ENCODE results near the gene MFAP2. TPM values are rescaled to one million over a fixed set of nuclear protein-coding genes. Genes with fewer than 3 reads are reported as not detected.

MFAP2 gene
- total and polyA plus RNA-seq, 2 of the 8 experiments (the other 6 are each of a cell fraction or from before 2014, with no cell fraction given), result 172 to 326 TPM

DNA sequence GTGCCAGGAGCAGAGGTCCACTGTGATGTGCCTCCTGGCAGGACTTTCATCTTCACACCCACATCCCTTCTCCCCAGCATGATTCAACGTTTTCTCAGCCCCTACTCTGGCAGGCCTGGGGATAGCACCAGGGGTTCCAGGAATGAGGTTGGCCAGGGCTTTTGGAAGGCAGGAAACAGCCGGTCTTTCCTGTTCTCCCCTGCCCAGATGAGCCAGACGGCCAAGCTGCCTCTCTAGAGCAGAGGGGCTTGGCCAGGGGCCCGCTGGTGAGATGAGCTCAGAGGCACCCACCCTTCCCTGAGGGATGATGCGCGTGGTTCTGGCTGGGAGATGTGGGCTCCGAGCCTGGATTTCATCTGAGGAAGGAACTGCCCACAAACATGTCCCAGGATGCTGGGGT lies 4.3 kb upstream of the MFAP2 start:
- H4K8ac ChIP-seq (ENCODE audit: extremely low read depth, insufficient read depth, low read length), result no peak overlapping the region
- no peak overlapping the region for H2BK5ac ChIP-seq (ENCODE audit: low read depth, low read length)
- peaks cover 0 to under 1% of the 10 kb centered on the region in 2 experiments; a peak in 1 of 4 replicates for H3K79me2 ChIP-seq (ENCODE audit: control insufficient read depth in 1 of 2, insufficient read depth in 2 of 2, low read length in 2 of 2)
- FAIRE-seq, result no peak
- H3K79me1 ChIP-seq (ENCODE audit: low read depth, low read length), result no peaks in the 10 kb centered on the region
- H3K14ac ChIP-seq (ENCODE audit: insufficient read length), result no peak overlapping the region
- ChIA-PET CTCF (ENCODE audit: partially characterized antibody) (interaction anchor here (0.9 to 14.2 kb wide), 9 partner anchors 18 to 510 kb away, joined by 3 to 267 read pairs (median 3); no protein-coding TSS in a partner anchor), POLR2A (ENCODE audit: partially characterized antibody) (interaction anchor here (1.0 to 2.7 kb wide), 3 partner anchors 8 to 26 kb away, joined by 3 to 9 read pairs (median 5); no protein-coding TSS in a partner anchor)
- no peak overlapping the region for H4K91ac ChIP-seq (replicated peaks; ENCODE audit: insufficient read length, low read length)
- no peak overlapping the region for H3K56ac ChIP-seq (replicated peaks; ENCODE audit: insufficient read length, low read depth, low read length)
- peaks cover 0 to 3% (median 0%) of the 10 kb centered on the region in 4 experiments; a peak in 1 of 7 replicates for H3K27me3 ChIP-seq (replicated peaks in 1 of 4; ENCODE audit: control insufficient read depth in 3 of 4, extremely low read depth in 1 of 4, insufficient read depth in 3 of 4, low read length in 3 of 4)
- no peak overlapping the region for H3K23ac ChIP-seq (ENCODE audit: insufficient read length)
- no peak overlapping the region for H2AFZ ChIP-seq (ENCODE audit: low read length)
- no peak overlapping the region for H2BK12ac ChIP-seq (ENCODE audit: low read depth, low read length)
- no peak overlapping the region for H4K5ac ChIP-seq (ENCODE audit: insufficient read length, low read depth, low read length)
- H3K27ac ChIP-seq (ENCODE audit: low read depth, low read length), result no peak overlapping the region
- TF ChIP-seq SIRT6 (IDR thresholded peaks at IDR 0.05; ENCODE audit: low read length), result no peak
- no peak for TF ChIP-seq TAF7 (optimal IDR thresholded peaks at IDR 0.05; ENCODE audit: borderline replicate concordance, low read depth, low read length)
- no peak for TF ChIP-seq GABPA (IDR thresholded peaks at IDR 0.05; ENCODE audit: borderline replicate concordance, insufficient read depth, low read length)
- no peak for TF ChIP-seq RNF2 (IDR thresholded peaks at IDR 0.05; ENCODE audit: borderline replicate concordance, low read depth, low read length, missing control alignments, poor library complexity, severe bottlenecking)
- no peak for TF ChIP-seq KDM5A (IDR thresholded peaks at IDR 0.05; ENCODE audit: low read length)
- TF ChIP-seq CHD1 (IDR thresholded peaks at IDR 0.05; ENCODE audit: low read depth, low read length), result no peak
- TF ChIP-seq EGR1 (IDR thresholded peaks at IDR 0.05; ENCODE audit: borderline replicate concordance, low read depth, low read length), result no peak
- H3K23me2 ChIP-seq (ENCODE audit: low read depth, low read length), result peaks cover under 1% of the 10 kb centered on the region; the same call in 1 of the 2 replicates
- H3K18ac ChIP-seq (ENCODE audit: extremely low read depth, low read length), result no peak overlapping the region
- WGBS, 2 experiments (ENCODE audit: extremely low coverage in 1 of 2, insufficient coverage in 1 of 2, insufficient read length in 1 of 2, insufficient replicate concordance in 2 of 2, low coverage in 1 of 2, low lambda C conversion rate in 2 of 2, missing lambda C conversion rate in 1 of 2), result 87% methylated on average over 7 of the region's 7 CpGs; no CpG with 5 or more reads in 1 of the 2 experiments
- no peak overlapping the region for H2BK15ac ChIP-seq (ENCODE audit: low read length)
- no peak overlapping the region for H3K9ac ChIP-seq (replicated peaks in 1 of 4; ENCODE audit: extremely low read depth in 1 of 4, low read depth in 3 of 4, low read length in 3 of 4)
- no peak overlapping the region for H3K4me3 ChIP-seq (ENCODE audit: extremely low read depth in 1 of 4, insufficient read depth in 2 of 4, low read depth in 3 of 4, low read length in 4 of 4)
- no peaks in the 10 kb centered on the region for H3K9me3 ChIP-seq (ENCODE audit: insufficient read depth in 2 of 2, low read depth in 1 of 2, low read length in 1 of 2)
- H4K20me1 ChIP-seq (replicated peaks in 1 of 2; ENCODE audit: control insufficient read depth in 1 of 2, insufficient read depth in 2 of 2, low read length in 2 of 2), result no peaks in the 10 kb centered on the region
- H2BK120ac ChIP-seq (replicated peaks; ENCODE audit: low read depth, low read length), result no peak overlapping the region
- H3K4ac ChIP-seq (replicated peaks; ENCODE audit: insufficient read length, low read depth, low read length), result no peak overlapping the region
- no peak overlapping the region for H2BK20ac ChIP-seq (ENCODE audit: low read length)
- no peak overlapping the region for H2AK5ac ChIP-seq (ENCODE audit: low read depth, low read length)
- no peak overlapping the region for H3K4me2 ChIP-seq (ENCODE audit: insufficient read depth in 1 of 2, low read depth in 2 of 2, low read length in 2 of 2)
- peak in 1 of 2 experiments; percentile 39 for DNase-seq (ENCODE audit: low read depth in 1 of 2, low spot score in 2 of 2)
- peaks cover 0 to 9% (median 4%) of the 10 kb centered on the region in 4 experiments; a peak in 2 of 8 replicates for H3K36me3 ChIP-seq (ENCODE audit: control insufficient read depth in 2 of 4, insufficient read depth in 4 of 4, low read length in 3 of 4)
- peaks cover 0 to 9% (median 4%) of the 10 kb centered on the region in 4 experiments; a peak in 5 of 7 replicates for H3K4me1 ChIP-seq (replicated peaks in 1 of 4; ENCODE audit: control insufficient read depth in 3 of 4, insufficient read depth in 4 of 4, low read length in 3 of 4)
